Islet precursor cell (in vitro differentiated cells): ENCODE results near the gene PIK3R2.
"Not testable (repeated sequence)": the region's sequence is repeated elsewhere in the genome, so short reads cannot be mapped to it uniquely, and the experiment has no call there.

Experiments used
- DNase-seq: peaks from one replicate; pipeline ENCODE4 v3.0.0-alpha.2; 2018

PIK3R2 gene

DNA sequence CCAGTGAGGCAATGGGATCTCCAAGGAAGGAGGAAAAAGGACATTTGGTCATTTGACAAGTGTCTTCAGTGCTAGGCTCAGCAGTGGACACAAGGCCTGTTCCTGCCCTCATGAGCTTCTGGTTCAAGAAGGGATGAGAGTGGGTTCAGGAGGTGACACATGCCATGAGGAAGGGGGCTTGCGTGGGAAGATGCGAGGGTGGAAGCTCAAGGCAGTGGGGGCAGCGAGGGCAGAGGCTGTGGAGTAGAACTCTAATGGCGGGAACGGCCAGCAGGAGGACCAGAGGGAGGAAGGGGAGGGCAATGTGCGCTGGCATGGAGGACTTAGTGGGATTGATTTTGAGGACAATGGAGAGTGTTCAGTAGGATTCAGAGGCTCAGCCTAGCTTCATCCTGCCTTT lies 3.3 kb downstream of the PIK3R2 start:
- DNase-seq = no peak

DNA sequence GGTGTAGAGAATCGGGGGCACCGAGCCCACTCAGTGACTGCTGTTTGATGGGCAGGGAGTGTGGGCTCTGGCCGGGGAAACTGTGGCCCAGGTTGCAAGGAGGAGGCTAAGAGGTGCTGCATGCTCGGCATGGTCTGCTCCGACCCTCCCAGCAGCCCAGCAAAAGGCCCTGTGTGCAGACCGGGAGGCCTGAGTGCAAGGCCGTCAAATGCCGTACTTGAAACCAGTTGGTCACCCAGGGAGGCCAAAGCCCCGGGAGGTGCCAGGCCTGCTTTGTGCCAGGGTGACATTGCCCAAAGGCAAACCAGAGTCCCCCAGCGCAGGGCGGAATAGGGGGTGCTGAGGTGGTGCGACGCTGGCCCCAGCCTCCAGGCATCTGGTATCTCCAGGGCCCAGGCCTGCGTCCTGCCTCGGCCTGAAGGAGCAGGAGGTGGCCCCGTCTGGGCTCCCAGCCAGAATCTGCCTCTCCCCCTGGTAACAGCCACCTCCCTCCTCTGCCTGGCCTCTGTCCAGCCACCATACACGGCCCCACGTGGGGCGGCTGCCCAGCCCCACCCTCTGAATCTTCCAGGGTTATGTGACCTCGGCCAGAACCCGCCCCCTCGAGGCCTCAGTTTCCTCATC lies 4.0 kb downstream of the PIK3R2 start:
- DNase-seq = no peak

GRCh38 chr19:18157465-18158063 lies 4.6 kb downstream of the PIK3R2 start:
- DNase-seq = no peak

DNA sequence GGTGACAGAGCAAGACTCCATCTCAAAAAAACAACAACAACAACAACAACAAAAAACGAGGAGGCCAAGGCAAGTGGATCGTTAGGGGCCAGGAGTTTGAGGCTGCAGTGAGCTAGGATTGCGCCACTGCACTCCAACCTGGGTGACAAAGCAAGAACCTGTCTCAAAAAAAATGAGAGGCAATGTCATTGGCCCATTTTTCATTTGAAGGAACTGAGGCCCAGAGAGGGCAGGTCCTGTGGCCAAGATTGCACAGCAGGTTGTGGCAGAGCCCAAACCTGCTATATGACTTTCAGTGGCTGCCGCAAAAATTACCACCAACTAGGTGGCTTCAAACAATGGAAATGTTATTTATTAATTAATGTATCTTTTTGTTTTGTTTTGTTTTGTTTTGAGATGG lies 5.5 kb downstream of the PIK3R2 start:
- no peak for DNase-seq

GRCh38 chr19:18159059-18159616 lies 6.2 kb downstream of the PIK3R2 start:
- not testable (repeated sequence) for DNase-seq

- DNase-seq = no peak
These were observed 6.8 kb downstream of the PIK3R2 start for GRCh38 chr19:18159810-18160209.

DNA sequence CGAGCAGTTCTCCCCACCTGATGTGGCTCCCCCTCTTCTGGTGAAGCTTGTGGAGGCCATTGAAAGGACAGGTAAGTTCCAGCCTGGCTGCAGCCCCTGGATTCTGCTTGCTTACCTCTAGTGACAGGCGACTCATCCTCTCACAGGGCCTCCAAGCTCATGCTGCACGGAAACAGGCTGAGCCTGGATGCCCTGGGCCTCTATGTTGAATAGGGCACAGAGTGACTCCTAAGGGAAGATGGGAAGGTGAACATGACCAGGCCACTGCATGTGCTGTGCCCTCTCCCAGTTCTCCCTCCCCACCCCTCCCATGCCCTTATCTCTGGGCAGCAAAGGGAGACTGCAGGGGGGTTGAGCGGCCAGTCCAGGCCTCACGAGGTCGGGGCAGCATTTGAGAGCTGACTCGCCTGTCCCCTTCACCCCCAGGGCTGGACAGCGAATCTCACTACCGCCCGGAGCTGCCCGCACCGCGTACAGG lies 7.6 kb downstream of the PIK3R2 start:
- no peak for DNase-seq

- peak; percentile 85 for DNase-seq
These were observed 8.1 kb downstream of the PIK3R2 start for GRCh38 chr19:18160971-18161635.

DNA sequence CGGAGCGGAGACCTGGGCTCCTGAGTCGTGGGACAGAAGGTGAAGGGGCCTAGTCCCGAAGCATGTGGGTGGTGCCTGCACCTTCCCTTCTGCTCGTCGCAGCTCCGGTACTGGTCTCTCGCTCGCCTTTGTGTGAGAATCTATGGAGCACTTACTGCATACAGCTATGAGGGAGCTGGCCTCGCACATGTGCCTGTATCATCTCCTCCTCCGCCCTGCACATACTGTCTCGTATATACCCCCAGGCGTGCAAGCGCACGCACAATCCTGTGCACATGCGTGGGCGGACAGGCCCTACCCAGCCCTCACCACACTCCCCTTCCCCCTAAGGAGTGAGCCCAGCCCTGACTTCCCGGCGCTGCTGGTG lies 8.7 kb downstream of the PIK3R2 start:
- DNase-seq = no peak

DNA sequence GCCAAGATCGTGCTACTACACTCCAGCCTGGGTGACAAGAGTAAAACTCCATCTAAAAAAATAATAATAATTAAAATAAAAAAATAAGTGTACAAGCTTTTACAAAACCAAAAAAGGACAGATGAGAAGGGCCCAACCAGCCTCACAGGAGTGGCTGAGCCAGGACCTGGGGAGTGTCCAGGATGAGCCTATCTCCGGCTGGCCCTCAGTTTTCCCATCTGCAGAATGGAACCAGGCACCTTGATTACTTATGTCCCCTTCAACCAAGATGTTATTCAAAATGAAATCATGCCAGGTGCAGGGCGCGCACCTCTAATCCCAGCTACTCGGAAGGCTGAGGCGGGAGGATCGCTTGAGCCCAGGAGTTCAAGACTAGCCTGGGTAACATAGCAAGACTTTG lies 11.1 kb downstream of the PIK3R2 start:
- no peak for DNase-seq

GRCh38 chr19:18165794-18166544 lies 13.0 kb downstream of the PIK3R2 start:
- DNase-seq = no peak

GRCh38 chr19:18167011-18167410 lies 14.0 kb downstream of the PIK3R2 start:
- no peak for DNase-seq

GRCh38 chr19:18167975-18168645 lies 15.1 kb downstream of the PIK3R2 start:
- no peak for DNase-seq

GRCh38 chr19:18168673-18169381 lies 15.9 kb downstream of the PIK3R2 start:
- DNase-seq = no peak

GRCh38 chr19:18170714-18171255 lies 17.8 kb downstream of the PIK3R2 start:
- DNase-seq = no peak

DNA sequence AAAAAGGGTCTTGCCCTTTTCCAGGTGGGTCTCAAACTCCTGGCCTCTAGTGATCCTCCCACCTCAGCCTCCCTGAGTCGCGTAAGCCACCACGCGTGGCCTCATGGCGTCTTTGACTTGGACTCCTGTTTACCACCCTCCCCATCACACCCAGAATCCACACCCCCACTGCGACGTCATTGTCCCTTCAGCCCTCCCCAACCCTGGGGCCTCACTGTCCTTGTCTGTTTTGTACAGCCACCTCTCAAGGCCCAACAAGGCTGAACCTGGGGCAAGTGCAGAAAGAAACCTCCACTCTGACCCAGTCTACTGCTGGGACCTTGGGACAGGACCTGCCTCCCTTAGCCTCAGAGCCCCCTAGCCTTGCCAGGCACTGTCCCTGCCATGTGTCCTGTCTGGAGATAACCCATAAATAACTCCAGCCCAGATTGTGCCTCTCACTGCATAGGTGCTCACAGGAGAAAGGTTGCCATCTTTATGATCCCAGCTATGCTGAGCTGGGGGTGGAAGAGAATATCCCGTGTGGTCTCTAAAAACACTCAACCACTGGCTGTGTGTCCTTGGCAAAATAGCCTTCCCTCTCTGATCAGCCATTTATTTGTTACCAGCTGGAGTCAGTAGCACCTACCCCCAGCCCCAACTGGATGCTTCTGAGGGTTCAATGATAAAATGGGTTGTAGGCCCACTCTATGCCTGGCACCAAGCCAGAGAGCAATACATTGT lies 18.8 kb downstream of the PIK3R2 start:
- DNase-seq = no peak

DNA sequence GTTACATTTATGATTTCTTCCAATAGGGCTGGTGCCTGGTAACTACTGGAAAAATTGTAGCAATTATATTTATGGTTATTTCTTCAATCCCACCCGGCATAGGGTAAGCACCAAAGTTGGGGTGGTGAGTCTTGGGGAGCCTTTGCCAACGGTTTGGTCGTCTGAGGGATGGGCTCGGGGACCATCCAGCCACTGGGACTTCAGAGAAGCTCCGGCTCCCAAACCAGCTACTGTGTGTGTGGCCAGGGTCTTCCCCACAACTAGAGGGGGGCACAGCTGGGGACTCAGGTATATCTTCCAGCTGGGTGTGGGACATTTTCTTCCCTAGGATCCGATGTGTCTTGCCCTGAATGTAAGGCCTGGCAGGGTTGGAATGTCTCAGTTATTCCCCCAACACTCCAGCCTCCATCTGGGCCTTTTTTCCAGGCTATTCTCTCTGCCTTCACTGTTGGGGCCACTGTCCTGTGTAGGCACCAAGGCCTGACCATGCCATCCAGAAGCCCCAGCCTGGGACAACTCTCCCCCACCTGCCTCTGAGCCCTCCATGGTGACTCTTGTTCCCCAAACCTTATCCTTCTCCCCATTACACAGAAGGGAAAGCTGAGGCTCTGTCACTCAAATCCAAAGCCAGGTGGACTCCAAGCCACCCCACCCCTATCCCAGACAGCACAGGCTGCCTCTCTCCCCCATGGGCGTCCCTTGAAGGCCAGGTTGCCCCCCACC lies 19.5 kb downstream of the PIK3R2 start:
- no peak for DNase-seq

GRCh38 chr19:18173054-18173571 lies 20.1 kb downstream of the PIK3R2 start:
- DNase-seq = no peak

DNA sequence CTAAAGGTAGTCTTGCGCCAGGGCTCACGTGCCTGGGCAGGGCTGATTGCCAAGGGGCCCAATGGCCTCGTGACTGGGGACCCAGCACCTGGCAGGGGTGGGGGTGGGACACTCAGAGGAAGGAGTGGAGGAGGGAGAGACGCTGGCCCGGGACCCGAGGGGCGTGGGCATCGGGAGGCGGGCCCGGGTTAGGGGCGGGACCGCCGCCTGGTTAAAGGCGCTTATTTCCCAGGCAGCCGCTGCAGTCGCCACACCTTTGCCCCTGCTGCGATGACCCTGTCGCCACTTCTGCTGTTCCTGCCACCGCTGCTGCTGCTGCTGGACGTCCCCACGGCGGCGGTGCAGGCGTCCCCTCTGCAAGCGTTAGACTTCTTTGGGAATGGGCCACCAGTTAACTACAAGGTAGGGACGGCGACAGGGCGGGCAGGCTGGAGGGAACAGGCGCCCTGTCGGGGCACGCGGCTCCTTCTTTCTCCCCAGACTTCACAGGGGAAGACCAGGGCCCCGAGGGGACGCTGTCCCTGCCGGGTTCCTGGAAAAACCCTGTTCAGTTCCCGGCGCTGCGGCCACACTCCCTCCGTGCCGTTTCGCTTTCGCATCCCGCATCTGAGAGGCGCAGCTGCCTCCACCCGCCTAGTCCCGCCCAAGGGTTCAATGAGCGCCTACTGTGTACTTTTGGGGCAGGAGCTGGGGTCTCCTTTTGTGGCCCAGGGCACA lies 20.8 kb downstream of the PIK3R2 start, which contains the start of gene IFI30:
Gene IFI30 (plus strand): TSS at position 242 of the 717 bp plus-strand sequence. CDS start 29 bp downstream, at position 271.
- peak; percentile 80 for DNase-seq
